AG04449 (cell line): ENCODE measurements around the gene PARVG.
"Not testable (repeated sequence)": the region's sequence is repeated elsewhere in the genome, so short reads cannot be mapped to it uniquely, and the experiment has no call there.

Experiments
- CTCF ChIA-PET: fragments of 350-600 bp; formaldehyde crosslinking; extraction: SDS; loops from one replicate; lab custom pipeline; 2021; ENCODE audit warnings: antibody characterized with exemption; lab: Yijun Ruan, JAX
- POLR2A ChIA-PET: fragments of 400-600, 350-600 bp; formaldehyde crosslinking; extraction: SDS; loops from one replicate; lab custom pipeline; 2020; ENCODE audit warnings: antibody characterized with exemption, inconsistent platforms; lab: Yijun Ruan, JAX
- DNase-seq: peaks from one replicate; pipeline ENCODE4 v3.0.0-alpha.2; 2010; ENCODE audit warnings: low read depth, low spot score
- H3K4me3 ChIP-seq: 2 replicates; pipeline ENCODE4 v1.5.1; 2011; ENCODE audit warnings: low read depth, mild to moderate bottlenecking, control low read depth, low read length
- TF ChIP-seq, protein P1 (sequence below): IDR thresholded peaks from one replicate; pipeline ENCODE4 v1.5.1; 2011; ENCODE audit warnings: mild to moderate bottlenecking, moderate library complexity, low read length, control low read depth, inconsistent platforms; ENCODE audit not compliant: insufficient read depth; ENCODE audit errors: missing control alignments

Gene PARVG

GRCh38 chr22:44225812-44226211 lies 45.1 kb downstream of the PARVG start:
- ChIA-PET CTCF (no interaction called here), POLR2A (no interaction called here)
- TF ChIP-seq, protein P1, sequence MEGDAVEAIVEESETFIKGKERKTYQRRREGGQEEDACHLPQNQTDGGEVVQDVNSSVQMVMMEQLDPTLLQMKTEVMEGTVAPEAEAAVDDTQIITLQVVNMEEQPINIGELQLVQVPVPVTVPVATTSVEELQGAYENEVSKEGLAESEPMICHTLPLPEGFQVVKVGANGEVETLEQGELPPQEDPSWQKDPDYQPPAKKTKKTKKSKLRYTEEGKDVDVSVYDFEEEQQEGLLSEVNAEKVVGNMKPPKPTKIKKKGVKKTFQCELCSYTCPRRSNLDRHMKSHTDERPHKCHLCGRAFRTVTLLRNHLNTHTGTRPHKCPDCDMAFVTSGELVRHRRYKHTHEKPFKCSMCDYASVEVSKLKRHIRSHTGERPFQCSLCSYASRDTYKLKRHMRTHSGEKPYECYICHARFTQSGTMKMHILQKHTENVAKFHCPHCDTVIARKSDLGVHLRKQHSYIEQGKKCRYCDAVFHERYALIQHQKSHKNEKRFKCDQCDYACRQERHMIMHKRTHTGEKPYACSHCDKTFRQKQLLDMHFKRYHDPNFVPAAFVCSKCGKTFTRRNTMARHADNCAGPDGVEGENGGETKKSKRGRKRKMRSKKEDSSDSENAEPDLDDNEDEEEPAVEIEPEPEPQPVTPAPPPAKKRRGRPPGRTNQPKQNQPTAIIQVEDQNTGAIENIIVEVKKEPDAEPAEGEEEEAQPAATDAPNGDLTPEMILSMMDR: no peak
- no peak overlapping the region for H3K4me3 ChIP-seq
- DNase-seq: no peak

- no peak for DNase-seq
- no peak overlapping the region for H3K4me3 ChIP-seq
- TF ChIP-seq, protein P1: no peak
- ChIA-PET POLR2A (no interaction called here), CTCF (no interaction called here)
Measured at GRCh38 chr22:44229331-44229730, 48.6 kb downstream of the PARVG start.

DNA sequence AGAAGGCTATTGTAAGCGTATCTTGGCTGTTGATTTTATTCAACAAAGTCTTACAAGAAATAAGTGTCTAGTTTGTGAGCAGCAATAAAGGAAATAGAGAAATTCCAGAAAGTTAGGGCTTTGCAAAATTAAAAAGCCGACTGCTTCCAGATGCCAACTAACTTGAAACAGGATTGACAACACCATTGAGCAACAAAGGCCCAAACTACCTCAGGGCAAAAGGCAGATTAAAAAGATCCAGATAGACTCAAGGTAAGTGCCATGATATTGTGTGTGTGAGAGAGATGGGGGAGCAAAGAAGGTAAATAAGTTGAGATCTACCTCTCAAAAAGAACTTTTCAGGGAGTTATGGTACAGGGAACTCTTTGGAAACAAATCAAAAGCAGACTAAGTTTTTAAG lies 49.1 kb downstream of the PARVG start:
- TF ChIP-seq, protein P1: no peak
- CTCF ChIA-PET: no interaction called here
- DNase-seq: no peak
- no peak overlapping the region for H3K4me3 ChIP-seq
- POLR2A ChIA-PET: no interaction called here

DNA sequence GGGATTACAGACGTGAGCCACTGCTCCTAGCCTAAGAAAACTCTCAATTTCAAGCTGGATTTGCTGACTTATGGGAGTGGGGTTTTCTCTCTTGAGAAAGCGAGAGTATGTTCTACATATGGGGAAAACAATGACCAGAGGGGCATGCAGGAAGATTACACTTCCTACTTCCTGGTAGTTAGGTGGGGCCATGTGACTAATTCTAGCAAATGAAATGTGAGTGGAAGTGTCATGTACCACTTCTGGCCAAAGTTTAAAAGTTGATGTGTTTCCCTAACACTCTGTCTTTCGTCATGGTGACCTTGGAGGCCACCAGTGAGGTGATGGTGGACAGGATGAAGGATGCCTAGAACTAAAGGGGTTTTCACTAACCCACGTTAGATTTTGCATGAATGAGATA lies 50.5 kb downstream of the PARVG start:
- DNase-seq: no peak
- POLR2A ChIA-PET: no interaction called here
- CTCF ChIA-PET: no interaction called here
- TF ChIP-seq, protein P1: no peak
- H3K4me3 ChIP-seq: no peak overlapping the region

DNA sequence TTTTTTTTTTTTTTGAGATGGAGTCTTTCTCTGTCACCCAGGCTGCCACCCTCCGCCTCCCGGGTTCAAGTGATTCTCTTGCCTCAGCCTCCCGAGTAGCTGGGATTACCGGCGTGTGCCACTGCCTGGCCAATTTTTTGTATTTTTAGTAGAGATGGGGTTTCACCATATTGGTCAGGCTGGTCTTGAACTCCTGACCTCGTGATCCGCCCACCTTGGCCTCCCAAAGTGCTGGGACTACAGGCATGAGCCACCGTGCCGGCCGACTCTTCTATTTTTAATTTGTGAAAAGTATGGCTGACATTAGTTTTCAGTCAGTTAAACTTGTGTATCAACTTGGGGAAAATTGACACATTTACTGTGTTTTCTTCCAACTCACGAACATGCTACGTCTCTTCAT lies 53.6 kb downstream of the PARVG start:
- POLR2A ChIA-PET, CTCF ChIA-PET, DNase-seq, H3K4me3 ChIP-seq: not testable (repeated sequence)

DNA sequence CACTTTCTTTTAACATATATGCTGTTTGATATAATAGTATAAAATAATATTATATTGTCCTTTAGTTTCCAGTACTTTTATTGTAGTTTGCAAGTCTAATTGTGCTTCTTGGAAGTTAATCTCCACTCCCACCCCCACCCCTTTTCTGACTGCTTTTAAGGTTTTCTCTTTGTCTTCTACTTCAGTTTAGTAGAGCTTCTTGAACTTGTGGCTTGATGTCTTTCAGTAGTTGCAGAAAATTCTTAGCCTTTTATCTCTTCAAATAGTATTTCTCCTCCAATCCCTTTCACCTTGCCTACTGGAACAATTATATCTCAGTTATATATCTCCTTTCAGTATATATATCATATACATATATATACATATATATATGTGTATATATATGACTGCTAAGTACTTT lies 56.6 kb downstream of the PARVG start:
- POLR2A ChIA-PET: no interaction called here
- CTCF ChIA-PET: no interaction called here
- no peak for DNase-seq
- no peak overlapping the region for H3K4me3 ChIP-seq
- TF ChIP-seq, protein P1: no peak

GRCh38 chr22:44241121-44241520 lies 60.4 kb downstream of the PARVG start:
- POLR2A ChIA-PET, CTCF ChIA-PET, DNase-seq, H3K4me3 ChIP-seq: not testable (repeated sequence)
